NCI-H748 (cell line): ENCODE results near the gene EMILIN2.
A peak's percentile ranks its signal among the peaks of the same experiment; 100 is the strongest.
"Not testable (repeated sequence)": the region's sequence is repeated elsewhere in the genome, so short reads cannot be mapped to it uniquely, and the experiment has no call there.

Experiments
- DNase-seq: peaks from one replicate; lab custom pipeline; 2025; ENCODE audit not compliant: unreplicated experiment; lab: John Stamatoyannopoulos, UW

The EMILIN2 gene

GRCh38 chr18:2846636-2847316 is at the start of gene EMILIN2:
Gene EMILIN2 (plus strand): TSS chr18:2847006. CDS start chr18:2847189, 183 bp downstream.
- DNase-seq, result no peak

GRCh38 chr18:2797951-2798350 is 48.9 kb upstream of the EMILIN2 start:
- no peak for DNase-seq

GRCh38 chr18:2799369-2799768 is 47.4 kb upstream of the EMILIN2 start:
- no peak for DNase-seq

GRCh38 chr18:2805970-2806943 is 40.5 kb upstream of the EMILIN2 start:
- DNase-seq, result peak; percentile 38

- DNase-seq, result not testable (repeated sequence)
Observed at GRCh38 chr18:2808640-2809039, 38.2 kb upstream of the EMILIN2 start.

- DNase-seq, result not testable (repeated sequence)
Observed at GRCh38 chr18:2809666-2810183, 37.1 kb upstream of the EMILIN2 start.

- no peak for DNase-seq
Observed at GRCh38 chr18:2811416-2811815, 35.4 kb upstream of the EMILIN2 start.

- DNase-seq, result no peak
Observed at GRCh38 chr18:2814928-2815327, 31.9 kb upstream of the EMILIN2 start.

- no peak for DNase-seq
Observed at GRCh38 chr18:2818281-2818680, 28.5 kb upstream of the EMILIN2 start.

- DNase-seq, result no peak
Observed at GRCh38 chr18:2821695-2822094, 25.1 kb upstream of the EMILIN2 start.

- no peak for DNase-seq
Observed at GRCh38 chr18:2822213-2822921, 24.4 kb upstream of the EMILIN2 start.

GRCh38 chr18:2823202-2823601 is 23.6 kb upstream of the EMILIN2 start:
- no peak for DNase-seq

- no peak for DNase-seq
Observed at GRCh38 chr18:2823966-2824365, 22.8 kb upstream of the EMILIN2 start.

- DNase-seq, result no peak
Observed at GRCh38 chr18:2824865-2825264, 21.9 kb upstream of the EMILIN2 start.

GRCh38 chr18:2825613-2826175 is 21.1 kb upstream of the EMILIN2 start:
- DNase-seq, result no peak

- no peak for DNase-seq
Observed at GRCh38 chr18:2826581-2826980, 20.2 kb upstream of the EMILIN2 start.

GRCh38 chr18:2827061-2827460 is 19.7 kb upstream of the EMILIN2 start:
- DNase-seq, result no peak

GRCh38 chr18:2836118-2836517 is 10.7 kb upstream of the EMILIN2 start:
- DNase-seq, result not testable (repeated sequence)

- DNase-seq, result not testable (repeated sequence)
Observed at GRCh38 chr18:2837290-2837689, 9.5 kb upstream of the EMILIN2 start.

- DNase-seq, result no peak
Observed at GRCh38 chr18:2839202-2839601, 7.6 kb upstream of the EMILIN2 start.

- DNase-seq, result no peak
Observed at GRCh38 chr18:2840521-2840920, 6.3 kb upstream of the EMILIN2 start.
